ENCODE results near the gene FTSJ1. TPM values are rescaled to one million over a fixed set of nuclear protein-coding genes. Genes with fewer than 3 reads are reported as not detected.

The FTSJ1 gene
- total and polyA plus RNA-seq, 2 of the 8 experiments (the other 6 are each of a cell fraction or from before 2014, with no cell fraction given): 62.4 to 80.4 TPM

GRCh38 chrX:48533165-48533564 lies 57.2 kb downstream of the FTSJ1 start:
- no peak overlapping the region for H4K5ac ChIP-seq (ENCODE audit: insufficient read length, low read depth, low read length)
- H3K23ac ChIP-seq (ENCODE audit: insufficient read length): no peak overlapping the region
- ChIA-PET POLR2A (ENCODE audit: partially characterized antibody) (interaction anchor here (0.8 kb wide), 1 partner anchor 42 kb away, joined by 3 read pairs; no protein-coding TSS in a partner anchor), CTCF (ENCODE audit: partially characterized antibody) (no interaction called here)
- H3K4me3 ChIP-seq (ENCODE audit: extremely low read depth in 1 of 4, insufficient read depth in 2 of 4, low read depth in 3 of 4, low read length in 4 of 4): no peak overlapping the region
- H3K4me2 ChIP-seq (ENCODE audit: insufficient read depth in 1 of 2, low read depth in 2 of 2, low read length in 2 of 2): no peak overlapping the region
- H2BK15ac ChIP-seq (ENCODE audit: low read length): no peak overlapping the region
- peaks cover 0 to 13% (median 4%) of the 10 kb centered on the region in 4 experiments; a peak in 4 of 8 replicates for H3K36me3 ChIP-seq (ENCODE audit: control insufficient read depth in 2 of 4, insufficient read depth in 4 of 4, low read length in 3 of 4)
- H3K27me3 ChIP-seq (replicated peaks in 1 of 4; ENCODE audit: control insufficient read depth in 3 of 4, extremely low read depth in 1 of 4, insufficient read depth in 3 of 4, low read length in 3 of 4): no peaks in the 10 kb centered on the region
- H2AK5ac ChIP-seq (ENCODE audit: low read depth, low read length): no peak overlapping the region
- H2AFZ ChIP-seq (ENCODE audit: low read length): no peak overlapping the region
- no peak overlapping the region for H3K18ac ChIP-seq (ENCODE audit: extremely low read depth, low read length)
- no peaks in the 10 kb centered on the region for H3K79me2 ChIP-seq (ENCODE audit: control insufficient read depth in 1 of 2, insufficient read depth in 2 of 2, low read length in 2 of 2)
- H3K14ac ChIP-seq (ENCODE audit: insufficient read length): no peak overlapping the region
- H2BK5ac ChIP-seq (ENCODE audit: low read depth, low read length): no peak overlapping the region
- H3K9ac ChIP-seq (replicated peaks in 1 of 4; ENCODE audit: extremely low read depth in 1 of 4, low read depth in 3 of 4, low read length in 3 of 4): no peak overlapping the region
- FAIRE-seq (no peak), DNase-seq (ENCODE audit: low read depth in 1 of 2, low spot score in 2 of 2) (no peak)
- no peaks in the 10 kb centered on the region for H3K79me1 ChIP-seq (ENCODE audit: low read depth, low read length)
- WGBS, 2 experiments (ENCODE audit: extremely low coverage in 1 of 2, insufficient coverage in 1 of 2, insufficient read length in 1 of 2, insufficient replicate concordance in 2 of 2, low coverage in 1 of 2, low lambda C conversion rate in 2 of 2, missing lambda C conversion rate in 1 of 2): 100% methylated on average over 2 of the region's 3 CpGs; no CpG with 5 or more reads in 1 of the 2 experiments
- no peaks in the 10 kb centered on the region for H3K23me2 ChIP-seq (ENCODE audit: low read depth, low read length)
- no peak overlapping the region for H2BK12ac ChIP-seq (ENCODE audit: low read depth, low read length)
- H3K4ac ChIP-seq (replicated peaks; ENCODE audit: insufficient read length, low read depth, low read length): no peak overlapping the region
- no peak overlapping the region for H3K27ac ChIP-seq (ENCODE audit: low read depth, low read length)
- H3K4me1 ChIP-seq (replicated peaks in 1 of 4; ENCODE audit: control insufficient read depth in 3 of 4, insufficient read depth in 4 of 4, low read length in 3 of 4): no peaks in the 10 kb centered on the region
- H2BK20ac ChIP-seq (ENCODE audit: low read length): no peak overlapping the region
- H2BK120ac ChIP-seq (replicated peaks; ENCODE audit: low read depth, low read length): no peak overlapping the region
- no peaks in the 10 kb centered on the region for H4K20me1 ChIP-seq (replicated peaks in 1 of 2; ENCODE audit: control insufficient read depth in 1 of 2, insufficient read depth in 2 of 2, low read length in 2 of 2)
- no peak overlapping the region for H3K56ac ChIP-seq (replicated peaks; ENCODE audit: insufficient read length, low read depth, low read length)
- TF ChIP-seq SIRT6 (IDR thresholded peaks at IDR 0.05; ENCODE audit: low read length): no peak
- TF ChIP-seq PHF8 (conservative IDR thresholded peaks at IDR 0.05; ENCODE audit: low read depth, low read length): no peak
- no peak for TF ChIP-seq TEAD4 (IDR thresholded peaks at IDR 0.05; ENCODE audit: low read depth, low read length)
- H3K9me3 ChIP-seq (ENCODE audit: insufficient read depth in 2 of 2, low read depth in 1 of 2, low read length in 1 of 2): no peaks in the 10 kb centered on the region
- H4K91ac ChIP-seq (replicated peaks; ENCODE audit: insufficient read length, low read length): no peak overlapping the region
- H4K8ac ChIP-seq (ENCODE audit: extremely low read depth, insufficient read depth, low read length): no peak overlapping the region

Other genes with a start within 250 kb of the FTSJ1 start
- not detected in 2 replicates for gene SSX1, start 220.8 kb upstream of the FTSJ1 start, total RNA-seq (2021; fragmentation: NEBNext Ultra II Directional; extraction: Animal tissue kit (Norgen Biotek cat#: 25700))
- 0.08 TPM in 1 of 2 replicates, not detected in the other for gene SSX1, start 220.8 kb upstream of the FTSJ1 start, polyA plus RNA-seq (2011; rRNA removed)
- gene SSX3, start 119.5 kb upstream of the FTSJ1 start, total RNA-seq (2021; fragmentation: NEBNext Ultra II Directional; extraction: Animal tissue kit (Norgen Biotek cat#: 25700)): not detected in 2 replicates
- gene SSX3, start 119.5 kb upstream of the FTSJ1 start, polyA plus RNA-seq (2011; rRNA removed): not detected in 2 replicates
- 0.32 TPM in 1 of 2 replicates, not detected in the other for gene SSX4, start 92.7 kb upstream of the FTSJ1 start, total RNA-seq (2021; fragmentation: NEBNext Ultra II Directional; extraction: Animal tissue kit (Norgen Biotek cat#: 25700))
- 0.14 and 0.26 TPM in 2 replicates for gene SSX4, start 92.7 kb upstream of the FTSJ1 start, polyA plus RNA-seq (2011; rRNA removed)
- 0.32 TPM in 1 of 2 replicates, not detected in the other for gene SSX4B, start 64.2 kb upstream of the FTSJ1 start, total RNA-seq (2021; fragmentation: NEBNext Ultra II Directional; extraction: Animal tissue kit (Norgen Biotek cat#: 25700))
- gene SSX4B, start 64.2 kb upstream of the FTSJ1 start, polyA plus RNA-seq (2011; rRNA removed): 0.14 and 0.26 TPM in 2 replicates
- gene SLC38A5, start 5.9 kb upstream of the FTSJ1 start, total RNA-seq (2021; fragmentation: NEBNext Ultra II Directional; extraction: Animal tissue kit (Norgen Biotek cat#: 25700)): 70.9 and 73.8 TPM in 2 replicates
- 106 and 135 TPM in 2 replicates for gene SLC38A5, start 5.9 kb upstream of the FTSJ1 start, polyA plus RNA-seq (2011; rRNA removed)
- 14.0 and 14.6 TPM in 2 replicates for gene PORCN, start 32.8 kb downstream of the FTSJ1 start, total RNA-seq (2021; fragmentation: NEBNext Ultra II Directional; extraction: Animal tissue kit (Norgen Biotek cat#: 25700))
- 34.1 and 47.0 TPM in 2 replicates for gene PORCN, start 32.8 kb downstream of the FTSJ1 start, polyA plus RNA-seq (2011; rRNA removed)
- gene EBP, start 45.6 kb downstream of the FTSJ1 start, total RNA-seq (2021; fragmentation: NEBNext Ultra II Directional; extraction: Animal tissue kit (Norgen Biotek cat#: 25700)): 143 and 145 TPM in 2 replicates
- 286 and 288 TPM in 2 replicates for gene EBP, start 45.6 kb downstream of the FTSJ1 start, polyA plus RNA-seq (2011; rRNA removed)
- 6.5 and 9.7 TPM in 2 replicates for gene TBC1D25, start 63.5 kb downstream of the FTSJ1 start, total RNA-seq (2021; fragmentation: NEBNext Ultra II Directional; extraction: Animal tissue kit (Norgen Biotek cat#: 25700))
- 6.8 and 11.4 TPM in 2 replicates for gene TBC1D25, start 63.5 kb downstream of the FTSJ1 start, polyA plus RNA-seq (2011; rRNA removed)
- 159 and 164 TPM in 2 replicates for gene RBM3, start 98.3 kb downstream of the FTSJ1 start, total RNA-seq (2021; fragmentation: NEBNext Ultra II Directional; extraction: Animal tissue kit (Norgen Biotek cat#: 25700))
- gene RBM3, start 98.3 kb downstream of the FTSJ1 start, polyA plus RNA-seq (2011; rRNA removed): 73.2 and 99.6 TPM in 2 replicates
- gene WDR13, start 121.3 kb downstream of the FTSJ1 start, total RNA-seq (2021; fragmentation: NEBNext Ultra II Directional; extraction: Animal tissue kit (Norgen Biotek cat#: 25700)): 19.4 and 19.7 TPM in 2 replicates
- 46.3 and 120 TPM in 2 replicates for gene WDR13, start 121.3 kb downstream of the FTSJ1 start, polyA plus RNA-seq (2011; rRNA removed)
- 0.63 and 0.80 TPM in 2 replicates for gene WAS, start 207.6 kb downstream of the FTSJ1 start, total RNA-seq (2021; fragmentation: NEBNext Ultra II Directional; extraction: Animal tissue kit (Norgen Biotek cat#: 25700))
- 0.65 and 0.74 TPM in 2 replicates for gene WAS, start 207.6 kb downstream of the FTSJ1 start, polyA plus RNA-seq (2011; rRNA removed)
- 14.1 and 14.8 TPM in 2 replicates for gene SUV39H1, start 220.5 kb downstream of the FTSJ1 start, total RNA-seq (2021; fragmentation: NEBNext Ultra II Directional; extraction: Animal tissue kit (Norgen Biotek cat#: 25700))
- 27.8 and 38.4 TPM in 2 replicates for gene SUV39H1, start 220.5 kb downstream of the FTSJ1 start, polyA plus RNA-seq (2011; rRNA removed)

All from H1 (cell line).